Activated CD8-positive, alpha-beta memory T cell treated with anti-CD3 and anti-CD28 coated beads for 24 hours (primary cell): ENCODE data around the gene IGFALS.

Experiments
- DNase-seq: peaks from one replicate; pipeline ENCODE4 v3.0.0-alpha.2; 2020

The IGFALS gene

GRCh38 chr16:1763521-1764511 is 29.7 kb downstream of the IGFALS start:
- DNase-seq = no peak

GRCh38 chr16:1762879-1763520 is 30.5 kb downstream of the IGFALS start:
- no peak for DNase-seq

DNA sequence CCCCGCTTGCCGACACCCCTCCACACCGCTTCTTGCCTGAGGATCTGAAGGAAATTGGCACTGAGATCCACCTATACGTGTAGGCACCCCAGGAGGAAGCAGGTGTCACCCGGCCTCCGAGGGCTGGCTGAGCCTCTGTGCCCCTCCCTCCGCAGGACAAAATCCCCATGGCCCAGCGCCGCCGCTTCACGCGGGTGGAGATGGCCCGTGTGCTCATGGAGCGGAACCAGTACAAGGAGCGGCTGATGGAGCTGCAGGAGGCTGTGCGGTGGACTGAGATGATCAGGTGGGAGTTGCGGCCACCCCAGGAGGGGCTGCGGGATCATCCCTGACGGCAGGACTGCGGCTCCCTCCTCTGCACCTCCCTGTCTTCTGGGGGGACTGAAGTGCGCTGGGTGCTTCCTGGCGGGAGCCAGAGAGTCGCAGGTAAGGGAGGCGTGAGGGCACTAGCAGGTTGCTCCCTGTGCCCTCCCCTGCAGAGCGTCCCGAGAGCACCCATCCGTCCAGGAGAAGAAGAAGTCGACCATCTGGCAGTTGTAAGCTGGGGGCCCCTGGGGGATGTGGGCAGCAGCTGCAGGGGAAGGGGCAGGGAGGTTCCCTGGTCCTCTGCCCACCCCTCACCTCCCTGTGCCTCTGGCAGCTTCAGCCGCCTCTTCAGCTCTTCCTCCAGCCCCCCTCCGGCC is 31.2 kb downstream of the IGFALS start:
- DNase-seq = no peak

GRCh38 chr16:1761751-1762150 is 31.8 kb downstream of the IGFALS start:
- no peak for DNase-seq

DNA sequence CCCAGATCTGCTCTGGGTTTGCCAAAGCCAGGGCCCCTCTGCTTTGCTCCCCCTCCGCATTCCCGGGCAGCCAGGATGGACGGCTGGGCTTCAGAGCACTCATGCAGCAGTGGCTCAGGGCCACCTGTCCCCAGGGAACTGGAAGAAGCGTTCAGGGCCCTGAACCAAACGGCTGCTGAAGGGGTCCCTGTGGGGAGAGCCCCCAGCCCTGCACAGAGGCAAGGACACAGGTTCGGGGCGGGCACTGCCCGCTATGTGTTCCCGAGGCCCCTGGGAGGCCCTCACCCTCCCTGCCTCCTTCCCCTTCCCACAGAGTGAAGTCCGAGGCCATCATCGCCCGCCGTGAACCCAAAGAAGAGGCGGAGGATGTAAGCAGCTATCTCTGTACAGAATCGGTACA is 32.6 kb downstream of the IGFALS start:
- no peak for DNase-seq

GRCh38 chr16:1759511-1759910 is 34.0 kb downstream of the IGFALS start:
- DNase-seq = no peak

DNA sequence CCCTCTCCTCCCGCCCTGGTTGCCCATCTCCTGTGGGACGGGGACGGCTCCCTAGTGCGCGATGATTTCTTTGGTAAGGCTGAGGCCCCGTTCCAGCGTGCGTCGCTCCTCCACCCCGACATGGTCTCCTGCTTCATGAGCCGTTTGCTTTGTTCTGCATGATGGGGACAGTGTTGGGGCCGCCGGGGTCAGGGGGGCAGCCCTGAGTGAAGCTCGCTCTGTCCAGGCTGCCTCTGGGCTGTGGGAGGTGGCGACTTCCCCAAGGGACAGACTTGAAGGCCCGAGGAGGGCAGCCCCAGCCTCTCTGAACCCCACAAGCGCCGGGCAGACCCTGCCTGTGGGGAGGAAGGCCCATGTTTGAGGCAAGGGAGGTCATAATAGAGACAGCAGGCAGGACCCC is 34.6 kb downstream of the IGFALS start:
- DNase-seq = no peak

DNA sequence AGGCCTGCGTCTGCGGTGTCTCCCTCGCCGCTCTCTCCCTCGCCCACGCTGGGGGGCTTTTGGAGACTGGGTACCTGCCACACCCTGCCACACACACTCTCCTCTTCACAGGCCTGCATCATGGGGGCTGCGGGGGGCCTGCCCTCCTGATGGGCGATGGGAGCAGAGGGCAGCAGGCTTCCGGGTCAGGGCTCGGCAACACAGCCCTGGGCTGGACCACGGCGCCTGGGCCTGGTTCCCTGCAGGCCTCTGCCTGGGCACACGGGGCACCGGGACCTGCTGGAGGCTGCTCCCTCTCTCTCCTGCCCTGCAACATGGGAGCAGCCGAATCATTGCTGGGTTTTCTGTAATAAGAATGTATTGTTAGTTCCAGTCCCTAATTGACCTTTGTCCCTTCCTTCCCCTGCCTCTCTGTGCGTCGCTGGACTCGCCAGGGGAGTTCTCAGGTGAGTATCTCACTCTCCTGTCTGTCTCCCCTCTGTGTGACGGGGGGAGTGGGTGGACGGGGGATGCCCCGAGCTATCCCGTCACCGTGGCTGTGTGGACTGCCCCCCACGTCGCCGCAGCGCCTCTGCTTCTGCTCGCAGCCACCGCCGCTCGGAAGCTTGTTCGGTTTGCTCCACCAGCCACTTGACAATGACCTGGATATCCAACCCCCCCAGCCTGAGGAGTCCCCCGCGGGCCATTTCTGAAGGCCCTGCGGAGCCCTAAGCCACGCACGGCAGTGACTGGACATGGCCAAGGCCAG is 35.6 kb downstream of the IGFALS start:
- no peak for DNase-seq

DNA sequence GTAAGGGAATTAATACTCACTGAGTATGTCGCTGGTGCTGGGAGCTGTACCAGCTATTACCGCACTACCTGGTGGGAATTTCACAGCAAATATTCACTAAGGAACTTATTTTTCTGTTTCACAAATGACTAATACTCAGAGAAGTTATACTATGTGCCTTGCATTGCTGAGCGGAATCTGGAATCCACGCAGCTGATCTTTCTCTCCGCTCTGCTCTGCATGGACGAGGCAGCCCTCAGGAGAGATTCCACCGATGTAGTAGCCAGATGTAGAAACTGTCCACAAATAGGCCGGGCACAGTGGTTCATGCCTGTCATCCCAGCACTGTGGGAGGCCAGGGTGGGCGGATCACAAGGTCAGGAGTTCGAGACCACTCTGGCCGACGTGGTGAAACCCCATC is 39.3 kb downstream of the IGFALS start:
- no peak for DNase-seq

- DNase-seq = no peak
These were observed 40.7 kb downstream of the IGFALS start for GRCh38 chr16:1752853-1753252.

- DNase-seq = no peak
These were observed 41.6 kb downstream of the IGFALS start for GRCh38 chr16:1751946-1752345.

DNA sequence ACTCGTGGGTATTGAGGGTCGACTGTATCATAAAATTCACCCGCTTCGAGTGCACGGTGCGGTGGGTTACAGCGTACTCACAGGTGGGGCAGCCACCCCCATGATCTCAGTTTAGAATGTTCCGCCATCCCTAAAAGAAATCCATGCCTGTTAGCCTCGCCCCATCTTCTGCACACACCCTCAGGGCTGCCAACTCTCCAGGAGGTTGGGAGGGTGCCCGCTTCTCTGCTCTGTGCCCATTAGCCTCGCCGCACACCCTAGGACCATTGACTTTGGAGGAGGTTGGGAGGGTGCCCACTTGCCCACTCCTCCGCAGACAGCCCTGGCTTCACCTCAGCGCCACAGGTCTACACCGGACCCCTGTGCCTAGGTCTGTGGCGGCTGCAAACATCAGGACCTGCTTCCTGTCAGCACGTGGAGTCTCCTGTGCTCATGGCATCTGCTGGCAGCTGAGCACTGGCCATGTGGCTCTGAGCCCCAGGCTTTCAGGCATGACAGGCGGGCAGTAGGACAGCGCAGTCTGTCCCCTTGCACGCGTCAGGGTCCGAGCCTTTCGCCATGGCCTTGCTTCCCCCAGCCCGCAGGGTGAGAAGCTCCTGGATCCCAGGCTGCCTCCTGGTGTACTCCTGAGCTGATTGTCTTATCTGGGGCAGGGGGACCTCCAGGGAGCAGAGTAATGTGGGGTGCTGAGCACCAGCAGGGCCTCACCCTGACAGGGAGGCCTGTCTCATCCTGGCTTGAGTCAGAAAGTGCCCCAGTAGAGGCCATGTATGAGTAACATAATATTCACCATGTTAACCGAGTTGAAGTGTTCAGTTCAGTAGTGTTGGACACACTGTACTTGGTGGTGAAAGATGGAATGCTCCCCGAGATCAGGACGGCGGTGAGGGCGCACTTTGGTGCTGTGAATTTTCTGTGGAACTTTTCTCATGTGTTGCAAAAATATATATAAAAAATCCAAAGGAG is 44.1 kb downstream of the IGFALS start:
- DNase-seq = no peak

DNA sequence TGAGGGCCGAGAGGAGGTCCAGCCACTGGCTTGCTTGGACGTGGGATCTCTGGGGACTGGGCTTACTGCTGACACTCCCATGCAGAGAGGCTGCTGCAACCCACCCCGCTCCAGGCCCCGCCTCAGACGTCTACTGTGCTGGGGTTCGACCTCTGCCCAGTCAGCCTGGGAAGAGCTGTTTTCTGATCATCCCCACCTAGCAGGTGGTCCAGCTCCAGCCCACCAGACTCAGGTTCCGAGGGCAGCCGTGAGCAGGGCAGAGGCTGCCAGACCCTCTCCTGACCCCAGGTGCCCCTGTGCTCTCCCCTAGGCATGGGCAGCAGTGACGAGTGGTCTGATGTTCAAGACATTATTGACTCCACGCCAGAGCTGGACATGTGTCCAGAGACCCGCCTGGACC is 45.6 kb downstream of the IGFALS start:
- DNase-seq = no peak

- DNase-seq = no peak
These were observed 46.8 kb downstream of the IGFALS start for GRCh38 chr16:1746693-1747195.

- DNase-seq = no peak
These were observed 47.4 kb downstream of the IGFALS start for GRCh38 chr16:1745900-1746692.

DNA sequence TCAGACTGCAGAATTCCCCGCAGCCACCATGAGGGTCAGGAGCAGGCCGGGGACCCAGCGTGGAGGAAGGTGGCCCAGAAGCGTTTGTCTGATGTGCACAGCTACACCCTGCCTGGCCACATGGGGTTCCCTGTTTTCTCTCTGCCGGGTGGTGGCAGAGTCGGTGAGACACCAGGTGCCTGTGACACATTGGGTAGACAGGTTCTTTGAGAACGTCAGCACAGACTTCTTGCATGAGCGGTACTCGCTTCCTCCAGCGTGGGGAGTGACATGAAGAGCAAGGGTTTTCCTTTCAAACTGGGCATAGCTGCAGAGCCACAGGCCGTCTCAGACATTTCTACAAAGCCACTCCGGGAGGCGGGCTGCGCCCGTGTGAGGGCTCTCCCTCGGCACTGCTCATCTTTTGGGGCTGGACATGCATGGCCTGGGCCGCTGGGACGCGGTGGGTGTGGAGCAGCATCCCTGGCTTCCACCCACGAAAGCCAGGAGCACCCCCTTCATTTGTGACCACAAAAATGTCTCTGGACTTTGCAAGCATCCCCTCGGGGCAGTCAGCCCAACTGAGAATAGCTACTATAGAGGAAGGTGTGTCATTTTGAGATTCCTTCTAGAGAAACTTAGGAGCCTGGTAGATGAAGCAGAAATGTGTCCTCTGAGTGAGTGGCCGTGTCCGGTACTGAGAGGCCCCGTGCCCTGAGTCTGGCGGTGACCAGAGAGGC is 48.2 kb downstream of the IGFALS start:
- no peak for DNase-seq

DNA sequence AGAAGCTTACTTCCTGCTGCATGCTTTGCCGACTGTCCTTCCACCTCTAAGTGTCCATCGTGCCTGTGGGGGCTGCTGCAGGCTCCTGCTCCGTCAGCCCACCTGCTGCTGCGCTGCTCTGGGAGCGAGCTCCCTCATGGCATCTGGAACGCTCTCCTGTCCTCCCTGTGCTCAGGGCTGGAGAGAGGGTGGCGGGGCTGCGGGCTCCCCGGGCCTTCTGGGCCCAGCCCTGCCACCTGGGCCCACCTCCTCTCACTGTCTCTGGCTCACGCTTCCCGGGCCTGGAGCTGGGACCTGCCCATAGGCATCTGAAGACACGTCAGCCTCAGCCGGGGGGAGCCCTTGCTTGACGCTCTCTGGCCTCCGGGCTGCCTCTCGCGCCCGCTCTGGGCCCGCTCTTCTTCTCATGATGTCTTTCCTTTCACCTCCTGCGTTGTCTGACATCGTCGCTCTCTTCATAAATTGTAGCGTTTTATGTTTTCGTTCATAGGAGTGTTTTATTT is 49.1 kb downstream of the IGFALS start:
- DNase-seq = no peak

DNA sequence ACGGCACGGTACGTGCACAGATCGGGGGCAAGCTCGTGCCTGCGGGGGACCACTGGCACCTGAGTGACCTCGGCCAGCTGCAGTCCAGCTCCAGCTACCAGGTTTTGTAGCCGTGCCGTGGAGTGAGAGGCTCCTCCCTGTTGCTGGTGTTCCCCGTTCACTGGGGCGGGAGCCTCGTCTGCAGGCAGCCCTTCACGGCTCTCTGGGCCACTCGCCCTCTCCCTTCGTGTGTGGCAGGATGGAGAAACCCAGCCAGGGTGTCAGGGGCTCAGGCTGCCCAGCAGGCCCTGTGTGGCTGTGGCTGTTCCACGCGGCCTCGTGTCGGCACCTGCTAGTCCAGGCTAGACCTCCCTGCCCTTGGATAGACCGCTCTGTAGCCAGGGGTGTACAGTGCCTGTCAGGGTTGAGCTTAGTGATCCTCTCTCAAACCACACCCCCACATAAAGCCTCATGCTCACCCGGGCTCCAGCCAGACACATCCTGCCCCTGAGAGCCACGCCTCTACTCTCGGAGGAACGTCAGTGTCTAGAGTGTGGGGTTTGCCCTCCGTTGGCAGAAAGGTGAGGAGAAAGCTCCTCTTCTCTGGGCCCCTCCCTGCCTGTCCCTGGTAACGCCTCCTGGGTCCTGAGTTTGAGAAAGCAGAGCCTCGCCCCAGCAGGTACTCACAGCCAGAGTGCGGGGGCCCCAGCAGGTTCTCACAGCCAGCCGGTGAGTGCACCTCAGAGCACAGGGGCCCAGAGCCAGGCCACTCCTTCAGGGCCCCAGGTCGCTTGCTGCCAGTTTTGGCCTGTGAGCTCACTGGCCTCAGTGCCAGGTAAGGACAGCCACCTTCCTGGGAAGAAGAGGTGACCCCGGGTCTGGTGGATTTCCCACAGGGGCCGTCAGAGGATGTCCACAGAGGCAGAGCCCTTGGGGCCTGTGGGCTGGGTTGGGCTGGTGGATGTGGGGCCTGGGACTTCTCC is 49.8 kb downstream of the IGFALS start:
- no peak for DNase-seq
